ENCODE measurements around the gene SH3TC1.

DNA sequence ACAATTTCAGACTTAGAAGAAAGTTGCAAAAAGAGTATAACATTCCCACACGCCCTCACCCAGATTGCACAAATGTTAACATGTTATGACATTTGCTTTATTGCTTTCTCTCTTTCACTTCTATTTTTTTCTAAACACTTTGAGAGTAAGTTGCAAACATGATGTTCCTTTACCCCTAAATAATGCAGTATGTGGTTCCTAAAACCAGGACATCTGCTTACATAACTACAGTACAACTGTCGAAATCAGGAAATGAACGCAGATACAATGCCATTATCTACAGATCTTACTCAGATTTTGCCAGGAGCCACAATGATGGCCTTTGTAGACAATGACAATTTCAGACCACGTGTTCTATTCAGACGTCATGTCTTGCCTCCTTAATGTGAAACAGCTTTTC is 22.4 kb downstream of the SH3TC1 start:
- TF ChIP-seq, protein P1, sequence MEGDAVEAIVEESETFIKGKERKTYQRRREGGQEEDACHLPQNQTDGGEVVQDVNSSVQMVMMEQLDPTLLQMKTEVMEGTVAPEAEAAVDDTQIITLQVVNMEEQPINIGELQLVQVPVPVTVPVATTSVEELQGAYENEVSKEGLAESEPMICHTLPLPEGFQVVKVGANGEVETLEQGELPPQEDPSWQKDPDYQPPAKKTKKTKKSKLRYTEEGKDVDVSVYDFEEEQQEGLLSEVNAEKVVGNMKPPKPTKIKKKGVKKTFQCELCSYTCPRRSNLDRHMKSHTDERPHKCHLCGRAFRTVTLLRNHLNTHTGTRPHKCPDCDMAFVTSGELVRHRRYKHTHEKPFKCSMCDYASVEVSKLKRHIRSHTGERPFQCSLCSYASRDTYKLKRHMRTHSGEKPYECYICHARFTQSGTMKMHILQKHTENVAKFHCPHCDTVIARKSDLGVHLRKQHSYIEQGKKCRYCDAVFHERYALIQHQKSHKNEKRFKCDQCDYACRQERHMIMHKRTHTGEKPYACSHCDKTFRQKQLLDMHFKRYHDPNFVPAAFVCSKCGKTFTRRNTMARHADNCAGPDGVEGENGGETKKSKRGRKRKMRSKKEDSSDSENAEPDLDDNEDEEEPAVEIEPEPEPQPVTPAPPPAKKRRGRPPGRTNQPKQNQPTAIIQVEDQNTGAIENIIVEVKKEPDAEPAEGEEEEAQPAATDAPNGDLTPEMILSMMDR (conservative IDR thresholded peaks at IDR 0.05): no peak
- no peak for TF ChIP-seq ZFX (IDR thresholded peaks at IDR 0.05)

Data from C4-2B (cell line).